Right atrium auricular region (tissue), 2 donors: Measurements from ENCODE around the gene BIRC3. TPM values are rescaled to one million over a fixed set of nuclear protein-coding genes. Genes with fewer than 3 reads are reported as not detected.
A peak's percentile ranks its signal among the peaks of the same experiment; 100 is the strongest.

Experiments
- DNase-seq: peaks from one replicate; pipeline ENCODE4 v3.0.0-alpha.2; 2019; ENCODE audit warnings: low spot score
- H3K27ac ChIP-seq, 2 donors: fragments of 200-600 bp; sonication (generic); 1 replicate in 1 of 2; 2 replicates in 1 of 2; pipeline ENCODE4 v1.5.1; 2016 to 2019
- H3K27me3 ChIP-seq, 2 donors: fragments of 200-600 bp; sonication (generic); one replicate each; pipeline versions ENCODE4 v1.5.1 to v1.6.0; 2017 to 2019
- H3K36me3 ChIP-seq: fragments of 200-600 bp; sonication (generic); one replicate; pipeline ENCODE4 v1.5.1; 2016
- H3K4me1 ChIP-seq, 2 donors: fragments of 200-600 bp; sonication (generic); one replicate each; pipeline versions ENCODE4 v1.5.1 to v1.6.0; 2017 to 2019
- H3K4me3 ChIP-seq, 2 donors: fragments of 200-600 bp; sonication (generic); 1 replicate in 1 of 2; 2 replicates in 1 of 2; pipeline ENCODE4 v1.5.1; 2017 to 2019; ENCODE audit warnings: mild to moderate bottlenecking in 1 of 2, moderate library complexity in 1 of 2
- H3K9me3 ChIP-seq, 2 donors: fragments of 200-600 bp; sonication (generic); one replicate each; pipeline ENCODE4 v1.5.1; 2019
- CTCF ChIP-seq, 2 donors: fragments of 200-600 bp; sonication (generic); IDR thresholded peaks; one replicate each; pipeline ENCODE4 v1.5.1; 2019; ENCODE audit warnings: antibody characterized with exemption in 2 of 2
- total RNA-seq, 2 donors: library from RNA; depleted of rRNA; stranded (reverse); fragments of >200 nt; gene quantifications; one replicate each; pipeline ENCODE4 v1.1.0, GENCODE V29; 2016

BIRC3 gene
- total RNA-seq, 2 donors from 2014 or later: 3.6 to 9.1 TPM

- peak overlapping the region; percentile 96 to 99 for H3K27ac ChIP-seq
- peak overlapping the region; percentile 69 to 73 for H3K4me3 ChIP-seq
- no peaks in the 10 kb centered on the region for H3K9me3 ChIP-seq
- no peaks in the 10 kb centered on the region for H3K27me3 ChIP-seq
- no peak for DNase-seq
- TF ChIP-seq CTCF (IDR thresholded peaks at IDR 0.05): no peak
- peaks cover 0 to 35% of the 10 kb centered on the region in 2 donors for H3K4me1 ChIP-seq
- no peaks in the 10 kb centered on the region for H3K36me3 ChIP-seq
These were observed 29.1 kb downstream of the BIRC3 start for GRCh38 chr11:102346456-102346747.

- Histone ChIP-seq H3K9me3 (no peaks in the 10 kb centered on the region), H3K4me1 (peaks cover 0 to 35% of the 10 kb centered on the region in 2 donors), H3K27ac (peak within 1 kb of the TSS; percentile 96 to 99), H3K27me3 (no peaks in the 10 kb centered on the region), H3K4me3 (peak within 1 kb of the TSS; percentile 69 to 73), H3K36me3 (no peaks in the 10 kb centered on the region)
- TF ChIP-seq CTCF (IDR thresholded peaks at IDR 0.05): peak; percentile 71 to 81
- peak; percentile 92 for DNase-seq
These were observed 29.6 kb downstream of the BIRC3 start, which contains the start of gene BIRC2 for GRCh38 chr11:102346748-102347461. Gene BIRC2, plus strand, starts transcription at chr11:102347214. Its CDS starts 2,641 bp downstream, at chr11:102349855.

- H3K27me3 ChIP-seq: no peaks in the 10 kb centered on the region
- H3K4me1 ChIP-seq: peaks cover 0 to 35% of the 10 kb centered on the region in 2 donors
- H3K4me3 ChIP-seq: peak overlapping the region; percentile 69 to 73
- no peaks in the 10 kb centered on the region for H3K36me3 ChIP-seq
- peak overlapping the region; percentile 96 to 99 for H3K27ac ChIP-seq
- H3K9me3 ChIP-seq: no peaks in the 10 kb centered on the region
- no peak for TF ChIP-seq CTCF (IDR thresholded peaks at IDR 0.05)
- DNase-seq: no peak
These were observed 30.4 kb downstream of the BIRC3 start for GRCh38 chr11:102347462-102348370.

DNA sequence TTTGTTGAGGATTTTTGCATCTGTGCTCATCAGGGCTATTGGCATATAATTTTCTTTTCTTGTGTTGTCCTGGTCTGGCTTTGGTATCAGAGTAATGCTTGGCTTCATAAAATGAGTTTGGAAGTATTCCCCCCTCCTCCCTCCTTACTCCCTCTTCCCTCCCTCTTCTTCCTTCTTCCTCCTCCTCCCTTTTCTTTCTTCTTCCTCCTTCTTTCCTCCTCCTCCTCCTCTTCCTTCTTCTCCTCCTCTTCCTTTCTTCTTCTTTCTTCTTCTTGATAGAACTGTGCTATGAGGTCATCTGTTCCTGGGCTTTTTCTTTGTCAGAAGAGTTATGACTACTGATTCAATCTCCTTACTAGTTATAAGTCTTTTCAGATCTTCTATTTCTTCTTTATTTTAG, 39.8 kb downstream of the BIRC3 start:
- Histone ChIP-seq H3K4me3 (no peak overlapping the region), H3K27me3 (no peaks in the 10 kb centered on the region), H3K9me3 (peaks cover 0 to 7% of the 10 kb centered on the region in 2 donors), H3K27ac (no peak overlapping the region), H3K36me3 (peaks cover 27% of the 10 kb centered on the region), H3K4me1 (no peaks in the 10 kb centered on the region)
- no peak for DNase-seq
- TF ChIP-seq CTCF (IDR thresholded peaks at IDR 0.05): no peak

DNA sequence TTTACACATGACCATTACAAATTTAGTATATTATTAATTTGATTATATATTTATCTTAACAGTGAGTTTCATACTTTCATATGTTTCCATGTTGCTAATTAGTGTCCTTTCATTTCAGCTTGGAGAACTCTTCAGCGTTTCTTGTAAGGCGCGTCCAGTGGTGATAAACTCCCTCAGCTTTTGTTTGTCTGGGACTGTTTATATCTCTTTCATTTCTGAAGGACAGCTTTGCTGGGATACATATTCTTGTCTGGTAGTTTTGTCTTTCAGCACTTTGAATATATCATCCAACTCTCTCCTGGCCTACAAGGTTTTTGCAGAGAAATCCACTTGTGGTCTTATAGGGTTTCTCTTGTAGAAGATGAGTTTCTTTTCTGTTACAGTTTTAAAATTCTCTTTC, 42.1 kb downstream of the BIRC3 start:
- no peak for TF ChIP-seq CTCF (IDR thresholded peaks at IDR 0.05)
- DNase-seq: no peak
- H3K27ac ChIP-seq: no peak overlapping the region
- H3K4me1 ChIP-seq: no peaks in the 10 kb centered on the region
- H3K36me3 ChIP-seq: peaks cover 43% of the 10 kb centered on the region
- H3K4me3 ChIP-seq: no peak overlapping the region
- H3K9me3 ChIP-seq: peaks cover 0 to 7% of the 10 kb centered on the region in 2 donors
- no peaks in the 10 kb centered on the region for H3K27me3 ChIP-seq
